Stimulated activated naive CD4-positive, alpha-beta T cell (primary cell): ENCODE data around the gene EEF1A2.

ENCODE experiments used
- DNase-seq, 6 experiments: peaks; one replicate each; lab custom pipeline; 2025; lab: John Stamatoyannopoulos, UW

Gene EEF1A2

DNA sequence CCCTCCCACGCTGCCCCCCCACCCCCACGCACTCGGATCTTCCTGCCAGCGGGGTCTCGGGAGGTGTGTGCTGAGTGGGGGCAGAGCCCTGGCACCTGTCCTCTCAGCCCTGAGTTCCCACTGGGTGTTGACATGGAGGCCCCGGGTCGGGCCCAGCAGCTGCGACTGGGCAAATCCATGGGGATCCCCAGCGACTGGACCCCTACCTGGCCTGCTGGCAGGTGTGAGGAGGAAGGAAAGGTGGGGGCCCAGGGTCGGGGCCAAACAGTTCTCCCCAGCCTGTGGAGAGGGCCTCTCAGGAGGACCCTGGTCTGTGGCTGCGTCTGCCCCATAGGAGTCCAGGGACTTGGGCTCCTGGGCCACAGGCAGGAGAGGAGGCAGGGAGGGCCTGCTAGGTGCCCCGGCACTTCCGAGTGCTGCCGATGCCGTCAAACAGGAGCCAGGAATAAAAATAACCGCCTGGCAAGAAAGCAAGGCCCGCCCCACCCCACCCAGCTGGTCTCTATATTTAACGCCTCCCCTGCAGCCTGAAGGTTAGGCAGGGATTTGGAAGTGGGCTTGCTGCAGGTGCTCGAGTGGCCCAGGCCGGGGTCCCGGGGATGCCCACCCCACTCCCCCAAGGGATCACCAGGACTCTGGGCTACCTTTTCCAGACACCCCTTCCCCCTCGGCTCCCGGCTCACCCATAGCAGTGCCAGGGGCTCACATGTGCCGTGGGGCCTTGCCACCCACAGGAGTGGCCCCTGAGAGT is 1.4 kb upstream of the EEF1A2 start:
- no peak for DNase-seq

GRCh38 chr20:63499338-63499969 is 571 bp upstream of the EEF1A2 start:
- DNase-seq = no peak

- peak in 1 of 6 experiments; percentile 7 for DNase-seq
Measured at GRCh38 chr20:63497946-63498935, 642 bp downstream of the EEF1A2 start.

DNA sequence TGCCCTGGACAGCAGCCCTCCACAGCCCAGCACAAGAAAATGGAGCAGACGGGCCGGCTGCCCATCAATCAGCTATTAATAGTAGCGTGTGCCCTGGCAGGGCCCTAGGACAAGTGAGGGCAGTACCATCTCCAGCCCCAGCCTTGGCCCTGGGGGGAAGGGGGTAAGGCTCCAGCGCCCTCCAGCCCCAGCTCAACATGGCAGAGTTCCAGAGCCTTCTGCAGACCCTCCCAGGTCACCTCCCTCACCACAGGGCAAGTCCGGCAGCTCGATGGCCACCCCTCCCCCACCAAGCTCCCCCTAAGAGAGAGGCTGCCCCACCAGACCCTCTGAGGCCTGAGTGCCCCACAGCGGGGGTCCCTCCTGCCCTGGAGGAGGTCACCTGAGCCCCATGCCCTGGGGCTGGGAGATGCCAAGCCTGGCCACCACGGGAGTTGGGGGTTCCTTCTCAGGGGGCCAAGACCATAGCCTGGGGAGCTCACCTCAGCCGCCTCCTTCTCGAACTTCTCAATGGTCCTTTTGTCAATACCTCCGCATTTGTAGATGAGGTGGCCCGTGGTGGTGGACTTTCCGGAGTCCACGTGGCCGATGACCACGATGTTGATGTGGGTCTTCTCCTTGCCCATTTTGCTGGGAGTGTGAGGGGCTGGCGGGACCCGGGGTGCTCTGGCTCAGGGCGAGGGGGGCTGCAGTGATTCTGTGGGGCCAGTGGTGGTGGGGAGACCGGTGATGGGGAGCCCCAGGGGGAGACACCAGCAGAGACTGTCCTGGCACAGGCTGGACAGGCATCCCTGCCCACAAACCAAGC is 1.5 kb downstream of the EEF1A2 start:
- no peak for DNase-seq

DNA sequence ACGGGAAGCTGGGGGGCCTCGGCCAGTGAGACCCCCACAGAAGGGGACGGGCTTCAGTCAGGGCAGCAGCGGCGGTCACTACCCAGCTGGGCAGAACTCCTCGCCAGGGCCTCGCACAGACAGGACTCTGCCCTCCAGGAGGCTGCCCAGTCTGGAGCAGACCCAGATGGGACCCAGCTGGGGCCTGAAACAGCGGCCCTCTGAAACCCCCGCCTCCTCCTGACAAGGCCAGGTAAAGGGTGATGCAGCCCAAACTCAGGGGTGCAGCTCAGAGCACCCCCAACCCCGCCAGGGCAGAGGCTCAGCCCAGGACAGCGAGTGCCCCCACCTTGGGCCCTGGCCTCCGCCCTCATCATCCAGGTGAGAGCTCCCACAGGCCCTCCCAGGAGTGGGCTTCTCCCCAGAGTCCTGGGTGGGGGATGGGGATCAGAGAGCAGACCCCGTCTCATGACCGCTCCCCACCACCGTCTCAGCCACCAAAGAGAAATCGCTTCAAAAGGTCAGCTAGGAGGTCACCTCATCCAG is 2.2 kb downstream of the EEF1A2 start:
- no peak for DNase-seq

GRCh38 chr20:63495741-63496595 is 2.9 kb downstream of the EEF1A2 start:
- peak; percentile 39 to 76 (median 68) for DNase-seq

DNA sequence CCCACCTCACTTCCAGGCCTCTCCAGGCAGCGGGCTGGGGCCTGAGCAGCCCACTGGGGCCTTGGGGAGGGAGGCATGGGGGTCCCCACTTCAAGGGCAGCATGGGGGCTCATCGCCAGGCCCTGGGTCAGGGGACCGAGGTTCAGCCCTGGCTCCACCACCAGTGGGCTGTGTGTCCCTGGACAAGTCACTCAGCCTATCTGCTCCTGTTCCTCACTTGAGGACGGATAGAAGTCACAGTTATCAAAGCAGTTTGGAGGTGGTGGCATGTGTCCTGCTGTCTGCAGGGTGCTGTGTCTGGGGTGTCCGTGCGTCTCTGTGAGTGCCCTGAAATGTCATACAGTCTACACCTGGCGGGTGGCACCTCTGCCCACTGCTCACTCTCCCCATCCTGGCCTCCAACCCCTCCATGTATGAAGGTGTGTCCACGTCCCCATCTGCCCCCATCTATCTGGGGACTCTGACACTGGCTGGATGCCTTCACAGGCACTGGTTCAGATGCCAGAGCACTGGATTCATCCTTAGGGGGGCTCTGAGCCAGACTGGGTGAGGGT is 3.6 kb downstream of the EEF1A2 start:
- no peak for DNase-seq

DNA sequence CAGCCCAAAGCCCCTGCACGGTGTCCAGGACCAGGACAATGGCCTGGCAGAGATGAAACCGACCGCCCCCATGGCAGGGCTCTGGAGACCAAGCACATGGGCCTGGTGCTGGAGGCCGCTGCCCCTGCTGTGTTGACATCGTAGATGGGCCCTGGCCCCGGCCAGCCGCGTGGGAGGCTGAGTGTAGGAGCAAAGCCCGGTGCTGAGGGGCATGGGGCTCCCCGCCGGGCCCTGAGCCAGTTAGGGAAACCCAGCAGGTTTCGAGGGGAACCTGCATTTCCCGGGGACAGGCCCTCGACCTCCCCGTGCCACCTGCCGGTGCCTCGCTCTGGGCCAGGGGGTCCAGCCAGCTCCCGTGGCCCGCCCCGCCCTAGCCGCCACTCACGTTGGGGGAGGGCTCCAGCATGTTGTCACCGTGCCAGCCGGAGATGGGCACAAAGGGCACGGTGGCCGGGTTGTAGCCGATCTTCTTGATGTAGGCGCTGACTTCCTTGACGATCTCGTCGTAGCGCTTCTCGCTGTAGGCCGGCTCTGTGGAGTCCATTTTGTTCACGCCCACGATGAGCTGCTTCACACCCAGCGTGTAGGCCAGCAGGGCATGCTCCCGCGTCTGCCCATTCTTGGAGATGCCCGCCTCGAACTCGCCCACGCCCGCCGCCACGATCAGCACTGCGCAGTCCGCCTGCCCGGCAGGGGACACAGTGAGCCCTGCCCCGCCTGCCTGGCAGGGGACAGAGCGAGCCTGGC is 4.3 kb downstream of the EEF1A2 start:
- DNase-seq = no peak

DNA sequence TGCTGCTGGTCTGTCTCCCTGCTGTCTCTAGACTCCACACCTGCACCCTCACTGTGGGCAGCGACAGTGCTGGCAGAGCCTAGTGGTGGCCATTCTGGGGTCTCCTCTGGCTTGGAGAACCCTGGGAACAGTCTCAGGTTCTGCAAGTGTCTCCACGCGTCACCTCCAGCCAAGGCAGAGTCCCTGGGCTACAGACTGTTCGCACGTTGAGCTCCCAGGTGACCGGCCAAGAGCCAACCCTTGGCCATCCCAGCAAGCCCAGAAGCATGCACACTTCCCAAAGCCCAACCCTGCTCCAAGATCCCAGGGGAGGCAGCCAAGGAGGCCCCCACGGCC is 4.8 kb downstream of the EEF1A2 start:
- no peak for DNase-seq

- no peak for DNase-seq
Measured at GRCh38 chr20:63493563-63494020, 5.3 kb downstream of the EEF1A2 start.

GRCh38 chr20:63492982-63493381 is 5.9 kb downstream of the EEF1A2 start:
- no peak for DNase-seq

- no peak for DNase-seq
Measured at GRCh38 chr20:63492518-63492917, 6.4 kb downstream of the EEF1A2 start.

- DNase-seq = no peak
Measured at GRCh38 chr20:63491635-63492230, 7.2 kb downstream of the EEF1A2 start.

DNA sequence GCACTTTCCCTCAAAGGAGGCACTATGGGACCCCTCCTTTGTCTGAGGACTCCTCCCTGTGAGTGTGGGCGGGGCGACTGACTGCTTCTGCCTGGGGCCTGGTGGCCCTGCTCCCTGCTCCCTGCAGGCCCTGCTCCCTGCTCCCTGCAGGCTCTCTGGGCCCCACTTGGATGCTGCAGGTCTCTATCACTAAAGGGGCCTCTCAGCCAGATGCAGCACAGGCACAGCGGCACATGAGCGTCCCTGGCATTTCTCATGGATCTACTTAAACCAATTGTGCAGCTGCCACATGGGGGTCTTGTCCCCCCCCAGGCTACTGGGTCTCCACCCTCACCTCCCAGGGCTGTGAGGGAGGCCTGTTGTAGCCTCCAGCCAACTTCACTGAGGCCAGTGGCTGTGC is 7.8 kb downstream of the EEF1A2 start:
- DNase-seq = no peak

- no peak for DNase-seq
Measured at GRCh38 chr20:63490416-63490815, 8.5 kb downstream of the EEF1A2 start.

GRCh38 chr20:63488315-63489251 is 10.3 kb downstream of the EEF1A2 start:
- DNase-seq = no peak

GRCh38 chr20:63487781-63488241 is 11.1 kb downstream of the EEF1A2 start:
- DNase-seq = no peak
